Measurements from ENCODE around the gene MRPL41. TPM values are rescaled to one million over a fixed set of nuclear protein-coding genes. Genes with fewer than 3 reads are reported as not detected.
A peak's percentile ranks its signal among the peaks of the same experiment; 100 is the strongest.

MRPL41 gene
- total RNA-seq, 1 donor from 2014 or later: 30.2 TPM

DNA sequence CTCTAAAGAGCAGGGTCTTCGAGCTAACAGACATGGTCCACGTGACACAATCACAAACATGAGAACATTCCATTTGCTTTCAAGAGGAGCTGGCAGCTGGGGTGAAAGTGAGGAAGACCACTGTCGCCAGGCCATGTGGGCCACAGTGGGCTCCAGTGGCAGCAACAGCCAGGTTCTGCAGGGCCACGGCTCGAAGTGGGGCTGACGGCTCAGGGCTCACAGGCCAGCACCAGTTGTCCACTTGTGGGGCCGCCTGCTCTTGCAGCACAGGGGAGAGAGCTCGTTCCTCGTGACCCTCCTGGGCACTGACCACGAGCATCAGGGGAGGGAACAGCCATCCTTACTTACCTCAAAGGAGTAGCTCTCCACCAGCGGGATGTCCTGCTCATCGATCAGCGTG is 36.6 kb downstream of the MRPL41 start:
- Mint-ChIP-seq H3K27me3 (no peaks in the 10 kb centered on the region), H3K9me3 (ENCODE audit: low read depth) (no peaks in the 10 kb centered on the region), H3K27ac (no peak overlapping the region), H3K4me3 (ENCODE audit: low read depth) (peak overlapping the region; percentile 83), H3K4me1 (ENCODE audit: low read depth) (peaks cover 4% of the 10 kb centered on the region), H3K36me3 (ENCODE audit: insufficient read depth) (peaks cover 16% of the 10 kb centered on the region)
- DNase-seq (ENCODE audit: low spot score, unreplicated experiment): no peak
- TF ChIP-seq, protein P1, sequence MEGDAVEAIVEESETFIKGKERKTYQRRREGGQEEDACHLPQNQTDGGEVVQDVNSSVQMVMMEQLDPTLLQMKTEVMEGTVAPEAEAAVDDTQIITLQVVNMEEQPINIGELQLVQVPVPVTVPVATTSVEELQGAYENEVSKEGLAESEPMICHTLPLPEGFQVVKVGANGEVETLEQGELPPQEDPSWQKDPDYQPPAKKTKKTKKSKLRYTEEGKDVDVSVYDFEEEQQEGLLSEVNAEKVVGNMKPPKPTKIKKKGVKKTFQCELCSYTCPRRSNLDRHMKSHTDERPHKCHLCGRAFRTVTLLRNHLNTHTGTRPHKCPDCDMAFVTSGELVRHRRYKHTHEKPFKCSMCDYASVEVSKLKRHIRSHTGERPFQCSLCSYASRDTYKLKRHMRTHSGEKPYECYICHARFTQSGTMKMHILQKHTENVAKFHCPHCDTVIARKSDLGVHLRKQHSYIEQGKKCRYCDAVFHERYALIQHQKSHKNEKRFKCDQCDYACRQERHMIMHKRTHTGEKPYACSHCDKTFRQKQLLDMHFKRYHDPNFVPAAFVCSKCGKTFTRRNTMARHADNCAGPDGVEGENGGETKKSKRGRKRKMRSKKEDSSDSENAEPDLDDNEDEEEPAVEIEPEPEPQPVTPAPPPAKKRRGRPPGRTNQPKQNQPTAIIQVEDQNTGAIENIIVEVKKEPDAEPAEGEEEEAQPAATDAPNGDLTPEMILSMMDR (IDR thresholded peaks at IDR 0.05; ENCODE audit: unreplicated experiment): no peak

DNA sequence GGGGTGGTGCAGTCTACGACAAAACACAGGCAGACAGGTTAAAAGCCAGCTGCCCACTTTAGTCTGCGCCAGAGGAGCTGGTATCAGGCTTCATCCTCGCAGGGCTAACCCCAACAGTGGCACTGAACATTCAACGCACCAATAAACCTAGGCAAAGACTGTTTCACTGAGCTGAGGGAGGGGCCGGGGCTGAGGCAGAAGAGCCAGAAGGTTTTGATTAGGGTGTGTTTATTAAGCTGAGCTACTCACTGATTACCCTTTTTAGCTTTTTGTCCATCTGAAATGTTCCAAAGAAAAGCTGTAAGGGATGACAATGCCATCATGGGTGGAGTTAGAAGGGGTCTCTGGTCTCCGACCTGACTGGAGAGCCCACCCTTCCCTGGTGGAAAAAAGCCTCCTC is 37.2 kb downstream of the MRPL41 start:
- DNase-seq (ENCODE audit: low spot score, unreplicated experiment): no peak
- Mint-ChIP-seq H3K4me3 (ENCODE audit: low read depth) (peak overlapping the region; percentile 83), H3K27ac (no peak overlapping the region), H3K9me3 (ENCODE audit: low read depth) (no peaks in the 10 kb centered on the region), H3K27me3 (no peaks in the 10 kb centered on the region), H3K36me3 (ENCODE audit: insufficient read depth) (peaks cover 16% of the 10 kb centered on the region), H3K4me1 (ENCODE audit: low read depth) (peaks cover 4% of the 10 kb centered on the region)
- TF ChIP-seq, protein P1 (IDR thresholded peaks at IDR 0.05; ENCODE audit: unreplicated experiment): no peak

DNA sequence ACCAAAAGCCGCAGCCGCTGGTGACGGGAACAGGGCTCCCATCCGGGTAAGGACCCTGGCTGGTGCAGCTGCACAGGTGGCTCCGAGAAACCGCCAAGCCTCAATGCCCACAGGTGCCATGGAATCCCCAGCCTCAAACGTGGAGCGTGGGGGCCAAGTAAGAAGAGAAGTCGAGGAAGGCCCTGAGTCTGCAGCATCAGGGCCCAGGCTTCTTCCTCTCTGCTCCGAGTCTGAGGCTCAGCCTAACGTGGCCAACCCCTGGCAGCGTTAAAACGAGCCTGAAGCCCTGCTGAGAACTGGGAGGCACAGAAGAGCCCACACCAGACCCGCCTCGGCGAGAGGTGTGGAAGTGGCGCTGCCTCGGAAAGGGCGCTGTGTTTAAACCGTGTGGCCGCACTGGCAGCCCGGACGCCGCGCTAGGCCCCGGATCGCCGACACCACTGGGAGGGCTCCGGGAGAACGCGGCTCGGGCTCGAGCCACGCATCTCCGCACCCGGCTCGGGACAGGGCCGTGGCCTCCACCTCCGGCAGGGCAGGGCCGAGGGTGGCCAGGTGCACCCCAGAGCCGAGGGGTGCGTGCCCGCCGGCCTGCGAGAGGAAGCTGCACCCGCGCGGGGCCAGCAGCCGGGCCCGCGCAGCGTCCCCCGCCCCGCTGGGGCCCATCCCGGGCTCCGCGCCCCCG is 37.9 kb downstream of the MRPL41 start:
- peaks cover 4% of the 10 kb centered on the region for H3K4me1 Mint-ChIP-seq (ENCODE audit: low read depth)
- H3K36me3 Mint-ChIP-seq (ENCODE audit: insufficient read depth): peaks cover 16% of the 10 kb centered on the region
- TF ChIP-seq, protein P1 (IDR thresholded peaks at IDR 0.05; ENCODE audit: unreplicated experiment): no peak
- no peak for DNase-seq (ENCODE audit: low spot score, unreplicated experiment)
- no peaks in the 10 kb centered on the region for H3K9me3 Mint-ChIP-seq (ENCODE audit: low read depth)
- H3K27ac Mint-ChIP-seq: peak overlapping the region; percentile 86
- H3K4me3 Mint-ChIP-seq (ENCODE audit: low read depth): peak overlapping the region; percentile 83
- H3K27me3 Mint-ChIP-seq: no peaks in the 10 kb centered on the region

DNA sequence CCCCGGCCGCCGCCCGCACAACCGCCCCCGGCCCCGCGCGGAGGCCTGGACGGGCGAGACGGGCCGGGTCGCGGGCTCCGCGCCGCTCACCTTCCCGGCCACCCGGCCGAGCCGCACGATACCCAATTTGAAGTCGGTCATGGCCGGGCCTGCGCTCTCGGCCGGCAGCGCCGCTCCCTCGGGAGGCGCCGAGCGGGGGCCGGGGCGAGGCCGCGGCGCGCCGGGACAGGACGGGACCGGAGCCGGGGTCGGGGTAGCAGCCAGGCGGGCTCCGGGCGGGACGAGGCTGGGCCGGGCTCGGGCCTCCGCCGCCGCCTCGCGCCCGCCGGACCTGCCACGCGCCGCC is 38.4 kb downstream of the MRPL41 start:
- TF ChIP-seq, protein P1 (IDR thresholded peaks at IDR 0.05; ENCODE audit: unreplicated experiment): no peak
- Mint-ChIP-seq H3K27ac (no peak overlapping the region), H3K27me3 (no peaks in the 10 kb centered on the region), H3K4me1 (ENCODE audit: low read depth) (peaks cover 4% of the 10 kb centered on the region), H3K36me3 (ENCODE audit: insufficient read depth) (peaks cover 16% of the 10 kb centered on the region), H3K4me3 (ENCODE audit: low read depth) (no peak overlapping the region), H3K9me3 (ENCODE audit: low read depth) (no peaks in the 10 kb centered on the region)
- no peak for DNase-seq (ENCODE audit: low spot score, unreplicated experiment)

DNA sequence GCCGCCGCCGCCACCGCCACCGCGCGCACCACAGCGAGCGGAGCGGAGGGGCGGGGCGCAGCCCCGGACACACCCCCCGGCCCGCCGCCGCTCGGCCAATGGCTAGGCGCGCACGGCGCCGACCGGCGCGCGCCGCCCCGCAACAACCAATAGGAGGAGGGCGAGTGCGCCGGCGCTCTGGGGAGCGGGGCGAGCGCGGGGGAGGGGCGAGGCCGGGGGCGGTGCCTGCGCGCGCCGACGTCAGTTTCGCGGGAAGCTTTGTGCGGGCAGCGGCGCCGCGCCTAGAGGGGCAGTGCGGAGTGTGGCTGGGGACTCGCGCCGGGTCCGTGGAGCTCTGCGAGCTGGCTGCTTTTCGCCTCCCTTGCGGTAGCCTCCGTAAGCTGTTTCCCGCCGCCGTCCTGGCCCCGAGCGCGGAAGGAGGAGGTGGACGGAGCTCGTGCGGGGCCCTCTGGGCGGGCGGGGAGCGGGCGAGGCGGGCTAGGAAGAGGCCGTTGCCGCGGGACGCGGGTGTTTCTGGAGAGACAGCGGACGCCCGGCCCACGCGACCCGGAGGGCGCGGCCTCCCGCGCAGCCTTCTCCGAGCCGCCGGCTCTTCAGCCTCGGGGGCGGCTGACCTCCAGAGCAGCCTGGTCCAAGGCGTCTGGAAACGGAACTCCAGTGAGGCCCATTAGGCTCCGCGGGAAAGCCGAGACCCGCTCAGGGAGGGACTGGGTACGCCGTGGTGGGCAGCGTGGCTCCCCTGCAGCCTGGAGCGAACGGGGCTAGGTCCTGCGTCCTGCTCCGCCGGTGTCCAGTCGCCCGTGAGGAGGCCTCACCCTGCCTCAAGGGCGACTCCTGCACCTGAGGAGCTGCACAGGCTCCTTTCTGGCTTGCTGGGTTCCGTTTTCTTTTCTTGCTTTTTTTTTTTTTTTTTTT is 39.0 kb downstream of the MRPL41 start, which contains the start of gene ZMYND19:
ZMYND19 (minus strand) TSS at position 44 of the 915 bp plus-strand sequence. CDS start 249 bp downstream, outside the sequence.
- Mint-ChIP-seq H3K36me3 (ENCODE audit: insufficient read depth) (peaks cover 16% of the 10 kb centered on the region), H3K4me1 (ENCODE audit: low read depth) (peaks cover 4% of the 10 kb centered on the region), H3K9me3 (ENCODE audit: low read depth) (no peaks in the 10 kb centered on the region)

More for the DNA sequence above, 39.0 kb downstream of the MRPL41 start, which contains the start of gene ZMYND19:
- Mint-ChIP-seq H3K27me3 (no peaks in the 10 kb centered on the region), H3K4me3 (ENCODE audit: low read depth) (peak within 1 kb of the TSS; percentile 96), H3K27ac (peak within 1 kb of the TSS; percentile 97)
- peak; percentile 89 for DNase-seq (ENCODE audit: low spot score, unreplicated experiment)
- TF ChIP-seq, protein P1 (IDR thresholded peaks at IDR 0.05; ENCODE audit: unreplicated experiment): no peak
